HepG2 (cell line): ENCODE results near the gene GNRH2. TPM values are rescaled to one million over a fixed set of nuclear protein-coding genes. Genes with fewer than 3 reads are reported as not detected.
A peak's percentile ranks its signal among the peaks of the same experiment; 100 is the strongest.

Experiments
- CC2D1A ChIP-seq: sonication (generic); formaldehyde crosslinking; IDR thresholded peaks from 2 replicates; pipeline ENCODE4 v1.8.1; 2023; ENCODE audit warnings: mild to moderate bottlenecking, missing genetic modification reagents
- ELF4 ChIP-seq: sonication (generic); formaldehyde crosslinking; IDR thresholded peaks from 2 replicates; pipeline ENCODE4 v1.5.0; 2020; ENCODE audit warnings: missing genetic modification reagents, mild to moderate bottlenecking, moderate library complexity, borderline replicate concordance
- IRX3 ChIP-seq: sonication (generic); formaldehyde crosslinking; IDR thresholded peaks from 2 replicates; pipeline ENCODE4 v1.8.1; 2023; ENCODE audit warnings: mild to moderate bottlenecking, low read depth, missing genetic modification reagents, borderline replicate concordance
- NFYC ChIP-seq: IDR thresholded peaks from 2 replicates; pipeline ENCODE4 v1.6.1; 2016; ENCODE audit warnings: missing genetic modification reagents, missing compliant biosample characterization
- RBM39 ChIP-seq: fragments of 200-400 bp; formaldehyde crosslinking; IDR thresholded peaks from one replicate; pipeline ENCODE4 v1.6.1; 2018; ENCODE audit warnings: antibody characterized with exemption, mild to moderate bottlenecking, low read depth, low read length; ENCODE audit not compliant: poor library complexity, severe bottlenecking
- SIN3B ChIP-seq: fragments of 150-350 bp; IDR thresholded peaks from 2 replicates; pipeline ENCODE4 v1.6.1; 2014; ENCODE audit warnings: low read length
- THAP11 ChIP-seq: IDR thresholded peaks from 2 replicates; pipeline ENCODE4 v1.6.1; 2016; ENCODE audit warnings: missing biosample characterization, missing genetic modification reagents
- XRCC5 ChIP-seq: fragments of 200-400 bp; formaldehyde crosslinking; optimal IDR thresholded peaks from 2 replicates; pipeline ENCODE3; 2017; ENCODE audit warnings: mild to moderate bottlenecking, low read length
- ZFAT ChIP-seq: sonication (generic); formaldehyde crosslinking; conservative IDR thresholded peaks from 2 replicates; pipeline ENCODE4 v1.8.1; 2023; ENCODE audit warnings: missing genetic modification reagents, inconsistent platforms
- ZNF136 ChIP-seq: sonication (generic); formaldehyde crosslinking; IDR thresholded peaks from 2 replicates; pipeline ENCODE4 v1.8.1; 2022; ENCODE audit warnings: low read depth, mild to moderate bottlenecking, moderate library complexity, missing genetic modification reagents
- ZNF143 ChIP-seq: sonication (generic); formaldehyde crosslinking; IDR thresholded peaks from 2 replicates; pipeline ENCODE4 v1.4.0; 2020; ENCODE audit warnings: missing genetic modification reagents
- ZNF749 ChIP-seq: sonication (generic); formaldehyde crosslinking; IDR thresholded peaks from 2 replicates; pipeline ENCODE4 v1.8.0; 2022; ENCODE audit warnings: mild to moderate bottlenecking, missing genetic modification reagents, moderate library complexity, borderline replicate concordance
- ZNF83 ChIP-seq: sonication (generic); formaldehyde crosslinking; IDR thresholded peaks from 2 replicates; pipeline ENCODE4 v1.4.0; 2020; ENCODE audit warnings: missing genetic modification reagents, mild to moderate bottlenecking, borderline replicate concordance
- polyA plus RNA-seq, 8 experiments: library from polyadenylated mRNA; depleted of rRNA in 3 of 8; stranded (reverse) in 7 of 8; unstranded in 1 of 8; fragments of >200 nt; fragmentation: Illumina TruSeq in 4 of 8; extraction: Trizol in 4 of 8; gene quantifications; 2 replicates each; pipeline versions ENCODE4 v1.2.1 to v1.2.3, GENCODE V29; 2011 to 2016; ENCODE audit warnings: low read depth in 4 of 8, missing spikeins in 1 of 8, mixed read lengths in 1 of 8; ENCODE audit not compliant: insufficient read depth in 1 of 8
- total RNA-seq, 5 experiments: library from RNA; depleted of rRNA; stranded (reverse); fragments of >200 nt; fragmentation: Illumina TruSeq; extraction: Trizol; gene quantifications; 2 replicates each; pipeline ENCODE4 v1.2.3, GENCODE V29; 2016; ENCODE audit warnings: low read depth in 1 of 5
- TF ChIP-seq, protein P1 (sequence below): sonication (generic); formaldehyde crosslinking; IDR thresholded peaks from 2 replicates; pipeline ENCODE4 v1.4.0; 2020; ENCODE audit warnings: mild to moderate bottlenecking, missing genetic modification reagents, borderline replicate concordance
- TF ChIP-seq, protein P2 (sequence below): fragments of 450-650 bp; IDR thresholded peaks from 2 replicates; pipeline ENCODE4 v1.6.1; 2016
- TF ChIP-seq, protein P3 (sequence below): sonication (generic); formaldehyde crosslinking; conservative IDR thresholded peaks from 2 replicates; pipeline ENCODE4 v1.4.0; 2020; ENCODE audit warnings: missing genetic modification reagents
- TF ChIP-seq, protein P4 (sequence below): sonication (generic); formaldehyde crosslinking; IDR thresholded peaks from 2 replicates; pipeline ENCODE4 v1.5.0; 2020; ENCODE audit warnings: mild to moderate bottlenecking, missing genetic modification reagents

GNRH2 gene
- total and polyA plus RNA-seq, 2 of the 13 experiments (the other 11 are each of a cell fraction or from before 2014, with no cell fraction given), result 0.28 TPM; not detected in 1

DNA sequence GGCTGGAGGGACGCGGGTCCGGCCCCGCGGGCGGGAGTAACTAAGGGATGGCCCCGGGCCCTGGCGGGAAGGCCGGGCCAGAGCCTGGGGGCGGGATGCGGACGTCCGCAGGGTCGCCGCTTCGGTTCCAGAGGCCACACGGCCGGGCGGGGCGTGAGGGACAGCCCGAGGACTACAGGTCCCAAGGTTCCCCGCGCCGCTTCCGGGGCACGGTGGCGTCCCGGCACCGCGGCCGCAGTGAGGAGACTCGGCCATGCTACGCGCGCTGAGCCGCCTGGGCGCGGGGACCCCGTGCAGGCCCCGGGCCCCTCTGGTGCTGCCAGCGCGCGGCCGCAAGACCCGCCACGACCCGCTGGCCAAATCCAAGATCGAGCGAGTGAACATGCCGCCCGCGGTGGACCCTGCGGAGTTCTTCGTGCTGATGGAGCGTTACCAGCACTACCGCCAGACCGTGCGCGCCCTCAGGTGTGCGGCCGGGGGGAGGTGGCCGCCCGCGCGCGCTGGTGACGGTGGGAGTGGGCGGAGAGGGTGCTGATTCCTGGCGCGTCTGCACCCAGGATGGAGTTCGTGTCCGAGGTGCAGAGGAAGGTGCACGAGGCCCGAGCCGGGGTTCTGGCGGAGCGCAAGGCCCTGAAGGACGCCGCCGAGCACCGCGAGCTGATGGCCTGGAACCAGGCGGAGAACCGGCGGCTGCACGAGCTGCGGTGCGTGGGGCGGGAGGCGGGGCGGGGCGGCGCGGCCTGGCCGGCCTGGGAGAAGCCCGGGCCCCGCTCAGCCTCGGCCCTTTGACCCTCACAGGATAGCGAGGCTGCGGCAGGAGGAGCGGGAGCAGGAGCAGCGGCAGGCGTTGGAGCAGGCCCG, 2.6 kb downstream of the GNRH2 start, which contains the start of gene MRPS26 (continued):
- TF ChIP-seq, protein P1, sequence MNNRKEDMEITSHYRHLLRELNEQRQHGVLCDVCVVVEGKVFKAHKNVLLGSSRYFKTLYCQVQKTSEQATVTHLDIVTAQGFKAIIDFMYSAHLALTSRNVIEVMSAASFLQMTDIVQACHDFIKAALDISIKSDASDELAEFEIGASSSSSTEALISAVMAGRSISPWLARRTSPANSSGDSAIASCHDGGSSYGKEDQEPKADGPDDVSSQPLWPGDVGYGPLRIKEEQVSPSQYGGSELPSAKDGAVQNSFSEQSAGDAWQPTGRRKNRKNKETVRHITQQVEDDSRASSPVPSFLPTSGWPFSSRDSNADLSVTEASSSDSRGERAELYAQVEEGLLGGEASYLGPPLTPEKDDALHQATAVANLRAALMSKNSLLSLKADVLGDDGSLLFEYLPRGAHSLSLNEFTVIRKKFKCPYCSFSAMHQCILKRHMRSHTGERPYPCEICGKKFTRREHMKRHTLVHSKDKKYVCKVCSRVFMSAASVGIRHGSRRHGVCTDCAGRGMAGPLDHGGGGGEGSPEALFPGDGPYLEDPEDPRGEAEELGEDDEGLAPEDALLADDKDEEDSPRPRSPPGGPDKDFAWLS (CRISPR knock-in tag), result peak; percentile 77
- TF ChIP-seq ZFAT (CRISPR knock-in tag) (no peak), ELF4 (CRISPR knock-in tag) (peak; percentile 98), ZNF143 (peak; percentile 95), ZNF136 (CRISPR knock-in tag) (peak; percentile 75; the same call in 1 of the 2 replicates), NFYC (CRISPR knock-in tag) (peak; percentile 44; the same call in 1 of the 2 replicates), THAP11 (CRISPR knock-in tag) (peak; percentile 99), IRX3 (CRISPR knock-in tag) (no peak; the same call in 1 of the 2 replicates), ZNF83 (peak; percentile 90), XRCC5 (peak; percentile 82), ZNF749 (CRISPR knock-in tag) (peak; percentile 97), RBM39 (peak; percentile 95), SIN3B (no peak), CC2D1A (CRISPR knock-in tag) (0 out of 2 replicates have a peak, but pooled peaks have one; percentile 58)
- TF ChIP-seq, protein P2, sequence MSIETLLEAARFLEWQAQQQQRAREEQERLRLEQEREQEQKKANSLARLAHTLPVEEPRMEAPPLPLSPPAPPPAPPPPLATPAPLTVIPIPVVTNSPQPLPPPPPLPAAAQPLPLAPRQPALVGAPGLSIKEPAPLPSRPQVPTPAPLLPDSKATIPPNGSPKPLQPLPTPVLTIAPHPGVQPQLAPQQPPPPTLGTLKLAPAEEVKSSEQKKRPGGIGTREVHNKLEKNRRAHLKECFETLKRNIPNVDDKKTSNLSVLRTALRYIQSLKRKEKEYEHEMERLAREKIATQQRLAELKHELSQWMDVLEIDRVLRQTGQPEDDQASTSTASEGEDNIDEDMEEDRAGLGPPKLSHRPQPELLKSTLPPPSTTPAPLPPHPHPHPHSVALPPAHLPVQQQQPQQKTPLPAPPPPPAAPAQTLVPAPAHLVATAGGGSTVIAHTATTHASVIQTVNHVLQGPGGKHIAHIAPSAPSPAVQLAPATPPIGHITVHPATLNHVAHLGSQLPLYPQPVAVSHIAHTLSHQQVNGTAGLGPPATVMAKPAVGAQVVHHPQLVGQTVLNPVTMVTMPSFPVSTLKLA, result peak; percentile 3; the same call in 1 of the 2 replicates
- TF ChIP-seq, protein P3, sequence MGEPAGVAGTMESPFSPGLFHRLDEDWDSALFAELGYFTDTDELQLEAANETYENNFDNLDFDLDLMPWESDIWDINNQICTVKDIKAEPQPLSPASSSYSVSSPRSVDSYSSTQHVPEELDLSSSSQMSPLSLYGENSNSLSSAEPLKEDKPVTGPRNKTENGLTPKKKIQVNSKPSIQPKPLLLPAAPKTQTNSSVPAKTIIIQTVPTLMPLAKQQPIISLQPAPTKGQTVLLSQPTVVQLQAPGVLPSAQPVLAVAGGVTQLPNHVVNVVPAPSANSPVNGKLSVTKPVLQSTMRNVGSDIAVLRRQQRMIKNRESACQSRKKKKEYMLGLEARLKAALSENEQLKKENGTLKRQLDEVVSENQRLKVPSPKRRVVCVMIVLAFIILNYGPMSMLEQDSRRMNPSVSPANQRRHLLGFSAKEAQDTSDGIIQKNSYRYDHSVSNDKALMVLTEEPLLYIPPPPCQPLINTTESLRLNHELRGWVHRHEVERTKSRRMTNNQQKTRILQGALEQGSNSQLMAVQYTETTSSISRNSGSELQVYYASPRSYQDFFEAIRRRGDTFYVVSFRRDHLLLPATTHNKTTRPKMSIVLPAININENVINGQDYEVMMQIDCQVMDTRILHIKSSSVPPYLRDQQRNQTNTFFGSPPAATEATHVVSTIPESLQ (CRISPR knock-in tag), result 0 out of 2 replicates have a peak, but pooled peaks have one; percentile 46
- TF ChIP-seq, protein P4, sequence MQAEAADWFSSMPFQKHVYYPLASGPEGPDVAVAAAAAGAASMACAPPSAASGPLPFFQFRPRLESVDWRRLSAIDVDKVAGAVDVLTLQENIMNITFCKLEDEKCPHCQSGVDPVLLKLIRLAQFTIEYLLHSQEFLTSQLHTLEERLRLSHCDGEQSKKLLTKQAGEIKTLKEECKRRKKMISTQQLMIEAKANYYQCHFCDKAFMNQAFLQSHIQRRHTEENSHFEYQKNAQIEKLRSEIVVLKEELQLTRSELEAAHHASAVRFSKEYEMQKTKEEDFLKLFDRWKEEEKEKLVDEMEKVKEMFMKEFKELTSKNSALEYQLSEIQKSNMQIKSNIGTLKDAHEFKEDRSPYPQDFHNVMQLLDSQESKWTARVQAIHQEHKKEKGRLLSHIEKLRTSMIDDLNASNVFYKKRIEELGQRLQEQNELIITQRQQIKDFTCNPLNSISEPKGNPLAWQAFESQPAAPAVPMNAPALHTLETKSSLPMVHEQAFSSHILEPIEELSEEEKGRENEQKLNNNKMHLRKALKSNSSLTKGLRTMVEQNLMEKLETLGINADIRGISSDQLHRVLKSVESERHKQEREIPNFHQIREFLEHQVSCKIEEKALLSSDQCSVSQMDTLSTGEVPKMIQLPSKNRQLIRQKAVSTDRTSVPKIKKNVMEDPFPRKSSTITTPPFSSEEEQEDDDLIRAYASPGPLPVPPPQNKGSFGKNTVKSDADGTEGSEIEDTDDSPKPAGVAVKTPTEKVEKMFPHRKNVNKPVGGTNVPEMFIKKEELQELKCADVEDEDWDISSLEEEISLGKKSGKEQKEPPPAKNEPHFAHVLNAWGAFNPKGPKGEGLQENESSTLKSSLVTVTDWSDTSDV, result peak; percentile 67; the same call in 1 of the 2 replicates
